PC-3 (cell line): Measurements from ENCODE around the gene TMEM63B. TPM values are rescaled to one million over a fixed set of nuclear protein-coding genes. Genes with fewer than 3 reads are reported as not detected.

ENCODE experiments used
- ATAC-seq: fragments of 200-7000 bp; cut with Tn5 transposase; 2 replicates; pipeline ENCODE4 v1.9.1; 2020; ENCODE audit warnings: mild to moderate bottlenecking, moderate library complexity
- BruUV-seq: library from RNA; stranded (reverse); fragments of 400-500 nt; replicated peaks from 2 replicates; lab custom pipeline; 2021; lab: Mats Ljungman, UMichigan
- CTCF ChIA-PET: fragments of 300-600 bp; sonication (Branson Sonifier 250); formaldehyde crosslinking; loops from one replicate; lab custom pipeline; 2022; ENCODE audit warnings: antibody characterized with exemption; lab: Charles Lee
- POLR2A ChIA-PET: fragments of 300-600 bp; sonication (Branson Sonifier 250); formaldehyde crosslinking; loops from one replicate; lab custom pipeline; 2022; ENCODE audit warnings: antibody characterized with exemption; ENCODE audit not compliant: unreplicated experiment; lab: Charles Lee
- DNase-seq: peaks from one replicate; pipeline ENCODE4 v3.0.0-alpha.2; 2015
- H2AFZ ChIP-seq: fragments of 300-600 bp; sonication (generic); 2 replicates; pipeline ENCODE4 v1.6.0; 2016; ENCODE audit warnings: antibody characterized with exemption, low read length
- H3F3A ChIP-seq: fragments of 300-600 bp; sonication (generic); one replicate; pipeline ENCODE4 v1.6.0; 2017; ENCODE audit warnings: antibody characterized with exemption, low read length, control low read depth, mild to moderate bottlenecking; ENCODE audit not compliant: unreplicated experiment
- H3K27ac ChIP-seq: fragments of 300-600 bp; sonication (generic); 2 replicates; pipeline ENCODE4 v1.5.1; 2016; ENCODE audit warnings: mild to moderate bottlenecking, low read length
- H3K27me3 ChIP-seq: fragments of 300-600 bp; sonication (generic); 2 replicates; pipeline ENCODE4 v1.6.1; 2016; ENCODE audit warnings: low read length, mixed read lengths
- H3K36me3 ChIP-seq: fragments of 300-600 bp; sonication (generic); 2 replicates; pipeline ENCODE4 v1.6.1; 2016; ENCODE audit warnings: low read depth, mixed run types, low read length, mixed read lengths
- H3K4me1 ChIP-seq: fragments of 300-600 bp; sonication (generic); 2 replicates; pipeline ENCODE4 v1.5.1; 2016; ENCODE audit warnings: low read length; ENCODE audit not compliant: insufficient read depth
- H3K4me2 ChIP-seq: fragments of 300-600 bp; sonication (generic); 2 replicates; pipeline ENCODE4 v1.6.0; 2016; ENCODE audit warnings: low read length
- H3K4me3 ChIP-seq: fragments of 300-600 bp; sonication (generic); 2 replicates; pipeline ENCODE4 v1.5.1; 2016; ENCODE audit warnings: mild to moderate bottlenecking, low read length, mixed read lengths
- H3K79me2 ChIP-seq: fragments of 300-600 bp; sonication (generic); 2 replicates; pipeline ENCODE4 v1.6.1; 2017; ENCODE audit warnings: low read length, mixed read lengths
- H3K9ac ChIP-seq: fragments of 300-600 bp; sonication (generic); 2 replicates; pipeline ENCODE4 v1.6.0; 2016; ENCODE audit warnings: mild to moderate bottlenecking, low read length
- H3K9me2 ChIP-seq: fragments of 300-600 bp; sonication (generic); replicated peaks from 2 replicates; pipeline ENCODE4 v1.6.1; 2016; ENCODE audit warnings: mixed run types, low read length, mixed read lengths
- H3K9me3 ChIP-seq: fragments of 300-600 bp; sonication (generic); 2 replicates; pipeline ENCODE4 v1.6.1; 2016; ENCODE audit warnings: low read length, mixed read lengths
- H4K20me1 ChIP-seq: fragments of 300-600 bp; sonication (generic); 2 replicates; pipeline ENCODE4 v1.6.1; 2016; ENCODE audit warnings: low read length, mixed read lengths
- EZH2 ChIP-seq: fragments of 300-600 bp; sonication (generic); IDR thresholded peaks from one replicate; pipeline ENCODE4 v1.6.1; 2017; ENCODE audit warnings: antibody characterized with exemption, mild to moderate bottlenecking, low read length; ENCODE audit not compliant: unreplicated experiment
- EZH2phosphoT487 ChIP-seq: fragments of 300-600 bp; sonication (generic); IDR thresholded peaks from 2 replicates; pipeline ENCODE4 v1.6.1; 2018; ENCODE audit warnings: mild to moderate bottlenecking, antibody characterized with exemption, low read length, borderline replicate concordance
- intact Hi-C: fragments of 100-400 bp; cut with micrococcal nuclease; formaldehyde crosslinking; loops from 2 replicates; pipeline ENCODE4 v1.9.0; 2023
- total RNA-seq: library from RNA; depleted of rRNA; stranded (reverse); fragments of >200 nt; gene quantifications from 2 replicates; pipeline ENCODE4 v1.2.3, GENCODE V29; 2014
- TF ChIP-seq, protein P1 (sequence below): fragments of 300-600 bp; sonication (generic); conservative IDR thresholded peaks from 2 replicates; pipeline ENCODE4 v1.5.1; 2017; ENCODE audit warnings: antibody characterized with exemption, low read depth, mild to moderate bottlenecking, low read length

The TMEM63B gene
- total RNA-seq, 1 experiment from 2014 or later: 23.6 TPM

GRCh38 chr6:44176762-44177509 is 49.6 kb downstream of the TMEM63B start:
- H3K4me1 ChIP-seq: peaks cover 17% of the 10 kb centered on the region
- no peaks in the 10 kb centered on the region for H3K79me2 ChIP-seq
- CTCF ChIA-PET: no interaction called here
- DNase-seq (no peak), ATAC-seq (no peak)
- POLR2A ChIA-PET: no interaction called here
- H3K9me2 ChIP-seq: no peaks in the 10 kb centered on the region
- TF ChIP-seq EZH2phosphoT487: no peak
- no peak for TF ChIP-seq EZH2
- TF ChIP-seq, protein P1, sequence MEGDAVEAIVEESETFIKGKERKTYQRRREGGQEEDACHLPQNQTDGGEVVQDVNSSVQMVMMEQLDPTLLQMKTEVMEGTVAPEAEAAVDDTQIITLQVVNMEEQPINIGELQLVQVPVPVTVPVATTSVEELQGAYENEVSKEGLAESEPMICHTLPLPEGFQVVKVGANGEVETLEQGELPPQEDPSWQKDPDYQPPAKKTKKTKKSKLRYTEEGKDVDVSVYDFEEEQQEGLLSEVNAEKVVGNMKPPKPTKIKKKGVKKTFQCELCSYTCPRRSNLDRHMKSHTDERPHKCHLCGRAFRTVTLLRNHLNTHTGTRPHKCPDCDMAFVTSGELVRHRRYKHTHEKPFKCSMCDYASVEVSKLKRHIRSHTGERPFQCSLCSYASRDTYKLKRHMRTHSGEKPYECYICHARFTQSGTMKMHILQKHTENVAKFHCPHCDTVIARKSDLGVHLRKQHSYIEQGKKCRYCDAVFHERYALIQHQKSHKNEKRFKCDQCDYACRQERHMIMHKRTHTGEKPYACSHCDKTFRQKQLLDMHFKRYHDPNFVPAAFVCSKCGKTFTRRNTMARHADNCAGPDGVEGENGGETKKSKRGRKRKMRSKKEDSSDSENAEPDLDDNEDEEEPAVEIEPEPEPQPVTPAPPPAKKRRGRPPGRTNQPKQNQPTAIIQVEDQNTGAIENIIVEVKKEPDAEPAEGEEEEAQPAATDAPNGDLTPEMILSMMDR: no peak
- no peak overlapping the region for H3K4me2 ChIP-seq
- no peaks in the 10 kb centered on the region for H4K20me1 ChIP-seq
- H3K36me3 ChIP-seq: no peaks in the 10 kb centered on the region
- intact Hi-C loops: no loop called here
- no peaks in the 10 kb centered on the region for H3K27me3 ChIP-seq
- no peak overlapping the region for H3K9ac ChIP-seq
- no peak overlapping the region for H3K27ac ChIP-seq
- no peaks in the 10 kb centered on the region for H3K9me3 ChIP-seq
- H3F3A ChIP-seq: no peaks in the 10 kb centered on the region
- no peak overlapping the region for H3K4me3 ChIP-seq
- no TSS peak for BruUV-seq
- H2AFZ ChIP-seq: no peak overlapping the region

- Histone ChIP-seq H3K4me3 (no peak overlapping the region), H3F3A (no peaks in the 10 kb centered on the region), H4K20me1 (no peaks in the 10 kb centered on the region), H3K27me3 (no peaks in the 10 kb centered on the region), H3K27ac (no peak overlapping the region), H3K4me2 (no peak overlapping the region), H3K4me1 (peaks cover 17% of the 10 kb centered on the region), H3K9ac (no peak overlapping the region), H3K9me2 (no peaks in the 10 kb centered on the region), H3K79me2 (no peaks in the 10 kb centered on the region), H3K9me3 (no peaks in the 10 kb centered on the region), H3K36me3 (no peaks in the 10 kb centered on the region), H2AFZ (no peak overlapping the region)
- BruUV-seq: no TSS peak
- intact Hi-C loops: no loop called here
- ChIA-PET POLR2A (no interaction called here), CTCF (no interaction called here)
- TF ChIP-seq, protein P1: no peak
- TF ChIP-seq EZH2 (no peak), EZH2phosphoT487 (no peak)
- peak; percentile 23 for ATAC-seq
- no peak for DNase-seq
These were observed 50.5 kb downstream of the TMEM63B start for GRCh38 chr6:44177691-44178423.
